Measurements from ENCODE around the gene ARF3.

The ARF3 gene

DNA sequence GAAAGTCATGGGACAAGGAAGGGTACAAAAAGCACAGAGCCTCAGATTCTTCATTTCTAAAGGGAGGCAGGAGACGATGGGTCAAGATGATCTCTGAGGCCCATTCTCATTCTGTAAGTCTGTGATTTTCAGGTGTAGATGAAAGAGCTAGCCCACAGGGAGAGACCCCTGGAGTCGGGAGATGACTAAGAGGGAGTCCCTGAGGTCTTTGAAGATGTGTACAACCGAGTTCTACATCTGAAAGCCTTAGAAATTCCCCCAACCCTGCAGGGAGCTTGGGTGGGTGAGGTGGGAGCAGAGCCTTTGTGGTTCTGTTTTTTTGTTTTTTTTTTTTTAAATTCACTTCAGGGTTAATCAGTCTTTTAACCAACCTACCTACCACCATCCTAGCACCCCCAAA is 11.2 kb upstream of the ARF3 start:
- TF ChIP-seq, protein P1, sequence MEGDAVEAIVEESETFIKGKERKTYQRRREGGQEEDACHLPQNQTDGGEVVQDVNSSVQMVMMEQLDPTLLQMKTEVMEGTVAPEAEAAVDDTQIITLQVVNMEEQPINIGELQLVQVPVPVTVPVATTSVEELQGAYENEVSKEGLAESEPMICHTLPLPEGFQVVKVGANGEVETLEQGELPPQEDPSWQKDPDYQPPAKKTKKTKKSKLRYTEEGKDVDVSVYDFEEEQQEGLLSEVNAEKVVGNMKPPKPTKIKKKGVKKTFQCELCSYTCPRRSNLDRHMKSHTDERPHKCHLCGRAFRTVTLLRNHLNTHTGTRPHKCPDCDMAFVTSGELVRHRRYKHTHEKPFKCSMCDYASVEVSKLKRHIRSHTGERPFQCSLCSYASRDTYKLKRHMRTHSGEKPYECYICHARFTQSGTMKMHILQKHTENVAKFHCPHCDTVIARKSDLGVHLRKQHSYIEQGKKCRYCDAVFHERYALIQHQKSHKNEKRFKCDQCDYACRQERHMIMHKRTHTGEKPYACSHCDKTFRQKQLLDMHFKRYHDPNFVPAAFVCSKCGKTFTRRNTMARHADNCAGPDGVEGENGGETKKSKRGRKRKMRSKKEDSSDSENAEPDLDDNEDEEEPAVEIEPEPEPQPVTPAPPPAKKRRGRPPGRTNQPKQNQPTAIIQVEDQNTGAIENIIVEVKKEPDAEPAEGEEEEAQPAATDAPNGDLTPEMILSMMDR (IDR thresholded peaks at IDR 0.05; ENCODE audit: low read depth, low read length) = no peak
- peaks cover 13% of the 10 kb centered on the region for H3K27me3 ChIP-seq (ENCODE audit: insufficient read depth, low read depth, severe bottlenecking)
- no peak for DNase-seq

DNA sequence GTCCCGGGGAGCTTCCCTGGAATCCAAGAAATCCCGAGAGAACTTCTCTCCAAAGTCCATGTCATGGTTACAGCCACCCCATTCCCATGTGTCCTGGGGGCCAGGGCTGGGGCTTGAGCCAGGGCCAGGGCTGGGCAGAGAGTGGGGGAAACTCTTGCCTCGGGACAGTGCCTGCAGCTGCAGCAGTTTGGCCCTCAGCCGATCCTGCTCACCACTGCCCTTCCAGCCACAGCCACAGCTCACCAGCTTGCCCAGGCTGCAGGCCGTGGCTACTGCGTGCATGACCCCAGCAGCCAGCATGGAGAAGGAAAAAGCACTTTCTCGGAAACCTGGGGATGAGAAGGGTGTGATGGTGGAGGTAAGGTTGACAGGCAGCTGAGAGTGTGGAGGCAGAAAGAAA is 10.7 kb upstream of the ARF3 start:
- DNase-seq = no peak
- Histone ChIP-seq H3K27me3 (ENCODE audit: insufficient read depth, low read depth, severe bottlenecking) (peaks cover 13% of the 10 kb centered on the region), H3K36me3 (no peaks in the 10 kb centered on the region), H3K4me3 (ENCODE audit: low read depth, low read length) (no peak overlapping the region), H3K27ac (no peak overlapping the region), H3K9me3 (ENCODE audit: severe bottlenecking) (no peaks in the 10 kb centered on the region)
- TF ChIP-seq, protein P1 (IDR thresholded peaks at IDR 0.05; ENCODE audit: low read depth, low read length) = no peak

More for the DNA sequence above, 11.2 kb upstream of the ARF3 start:
- Histone ChIP-seq H3K9me3 (ENCODE audit: severe bottlenecking) (no peaks in the 10 kb centered on the region), H3K36me3 (no peaks in the 10 kb centered on the region), H3K27ac (no peak overlapping the region), H3K4me3 (ENCODE audit: low read depth, low read length) (no peak overlapping the region)

DNA sequence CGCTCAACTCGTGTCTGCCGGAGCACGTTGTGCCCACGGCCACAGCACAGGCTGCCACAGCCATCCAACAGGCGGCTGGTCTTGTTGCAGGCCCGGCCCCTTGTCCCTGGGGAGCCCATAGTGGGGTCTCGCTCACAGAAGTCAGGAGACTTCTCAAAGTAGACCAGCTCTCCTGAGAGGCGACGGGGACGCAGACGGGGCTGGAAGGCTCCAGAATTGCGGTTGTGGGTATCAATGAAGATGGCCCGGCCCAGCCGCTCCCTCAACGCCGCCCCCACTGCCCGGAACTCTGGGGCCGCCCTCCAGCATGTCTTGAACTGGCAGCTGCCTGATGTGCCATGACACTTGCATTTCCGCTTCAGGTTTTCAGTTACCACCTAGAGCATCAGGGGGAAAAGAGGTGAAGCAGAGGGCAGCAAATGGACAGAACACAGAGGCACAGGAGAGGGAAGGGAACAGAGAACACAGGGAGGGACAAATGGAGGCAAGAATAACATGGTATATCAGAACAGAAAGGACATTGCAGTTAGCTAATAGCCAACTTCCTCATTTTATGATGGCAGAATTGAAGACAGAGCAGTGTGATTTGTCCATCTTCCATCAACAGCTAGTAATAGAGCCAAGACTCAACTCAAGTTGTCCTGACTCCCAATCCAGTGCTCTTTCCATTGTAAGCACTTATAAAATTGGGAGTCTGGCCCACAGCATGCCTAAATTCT is 9.0 kb upstream of the ARF3 start:
- Histone ChIP-seq H3K27me3 (ENCODE audit: insufficient read depth, low read depth, severe bottlenecking) (peaks cover 4% of the 10 kb centered on the region), H3K4me3 (ENCODE audit: low read depth, low read length) (no peak overlapping the region), H3K9me3 (ENCODE audit: severe bottlenecking) (no peaks in the 10 kb centered on the region), H3K36me3 (no peaks in the 10 kb centered on the region), H3K27ac (no peak overlapping the region)
- no peak for DNase-seq
- TF ChIP-seq, protein P1 (IDR thresholded peaks at IDR 0.05; ENCODE audit: low read depth, low read length) = no peak

DNA sequence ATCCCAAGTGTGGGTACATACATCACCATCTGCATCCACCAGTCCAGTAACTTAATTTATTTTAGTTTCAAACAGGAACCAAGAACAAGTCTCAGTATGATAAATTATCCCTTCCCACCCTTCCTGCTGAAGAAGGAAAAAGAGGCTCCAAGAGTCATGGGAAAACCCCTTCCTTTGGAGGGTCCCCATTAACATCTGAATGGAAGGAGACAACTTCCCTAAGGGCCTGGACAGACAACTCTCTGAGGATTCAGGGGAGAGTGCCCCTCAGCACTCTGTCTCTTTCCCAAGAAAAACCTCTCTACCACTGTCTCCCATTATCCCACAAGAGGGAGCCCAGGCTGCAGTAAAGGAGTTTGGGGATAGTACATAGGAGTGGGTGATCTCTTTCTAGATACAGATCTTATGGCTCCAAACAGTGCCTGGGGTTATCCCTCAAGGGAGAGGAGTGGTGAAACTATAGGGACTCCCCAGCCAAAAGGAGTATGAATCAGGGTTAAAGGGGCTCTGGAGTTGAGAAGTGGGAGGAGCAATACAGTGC is 8.1 kb upstream of the ARF3 start:
- H3K9me3 ChIP-seq (ENCODE audit: severe bottlenecking) = no peaks in the 10 kb centered on the region
- H3K4me3 ChIP-seq (ENCODE audit: low read depth, low read length) = no peak overlapping the region
- no peaks in the 10 kb centered on the region for H3K36me3 ChIP-seq
- TF ChIP-seq, protein P1 (IDR thresholded peaks at IDR 0.05; ENCODE audit: low read depth, low read length) = peak; percentile 38
- H3K27ac ChIP-seq = no peak overlapping the region
- no peaks in the 10 kb centered on the region for H3K27me3 ChIP-seq (ENCODE audit: insufficient read depth, low read depth, severe bottlenecking)
- DNase-seq = no peak

DNA sequence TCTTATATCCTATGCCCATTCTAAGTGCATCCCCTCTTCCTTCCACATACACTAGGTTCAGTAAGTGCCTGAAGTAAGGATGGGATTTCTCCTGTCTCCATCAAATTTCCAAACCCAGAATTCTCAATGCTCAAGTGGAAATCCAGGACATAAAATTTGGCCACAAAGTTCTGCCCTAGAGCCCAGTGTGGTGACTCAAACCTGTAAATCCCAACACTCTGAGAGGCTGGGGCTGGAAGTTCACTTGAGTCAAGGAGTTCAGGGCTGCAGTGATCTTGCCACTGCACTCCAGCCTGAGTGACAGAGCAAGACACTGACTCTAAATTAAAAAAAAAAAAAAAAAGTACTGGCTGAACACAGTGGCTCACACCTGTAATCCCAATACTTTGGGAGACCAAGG is 4.5 kb upstream of the ARF3 start:
- no peaks in the 10 kb centered on the region for H3K9me3 ChIP-seq (ENCODE audit: severe bottlenecking)
- no peak overlapping the region for H3K27ac ChIP-seq
- no peak overlapping the region for H3K4me3 ChIP-seq (ENCODE audit: low read depth, low read length)
- H3K27me3 ChIP-seq (ENCODE audit: insufficient read depth, low read depth, severe bottlenecking) = no peaks in the 10 kb centered on the region
- H3K36me3 ChIP-seq = no peaks in the 10 kb centered on the region
- no peak for DNase-seq
- TF ChIP-seq, protein P1 (IDR thresholded peaks at IDR 0.05; ENCODE audit: low read depth, low read length) = no peak

DNA sequence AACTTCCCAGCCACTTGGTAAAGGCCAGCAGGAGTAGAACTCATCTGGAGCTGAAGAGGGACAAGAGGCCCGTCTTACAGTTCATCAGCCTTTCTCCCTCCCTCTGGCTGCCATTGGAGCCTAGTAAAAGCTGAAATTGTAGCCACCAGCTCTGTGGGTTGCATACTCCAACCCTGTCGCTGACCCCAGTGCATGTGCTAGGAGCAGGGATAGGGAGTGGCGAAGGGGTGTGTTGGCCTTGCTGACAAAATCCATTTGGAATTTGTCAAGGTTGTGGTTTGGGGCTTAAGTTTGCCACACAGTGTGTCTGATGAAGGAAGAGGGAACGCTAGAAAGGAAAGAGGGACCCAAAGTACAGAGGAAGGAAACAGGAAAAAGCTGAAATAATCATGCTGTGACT is 4.0 kb upstream of the ARF3 start:
- Histone ChIP-seq H3K36me3 (no peaks in the 10 kb centered on the region), H3K27ac (no peak overlapping the region), H3K4me3 (ENCODE audit: low read depth, low read length) (no peak overlapping the region), H3K27me3 (ENCODE audit: insufficient read depth, low read depth, severe bottlenecking) (no peaks in the 10 kb centered on the region), H3K9me3 (ENCODE audit: severe bottlenecking) (no peaks in the 10 kb centered on the region)
- TF ChIP-seq, protein P1 (IDR thresholded peaks at IDR 0.05; ENCODE audit: low read depth, low read length) = no peak
- no peak for DNase-seq

Data from WERI-Rb-1 (cell line).